TTC549 (cell line): ENCODE data around the gene SCEL.
"Not testable (repeated sequence)": the region's sequence is repeated elsewhere in the genome, so short reads cannot be mapped to it uniquely, and the experiment has no call there.

ENCODE experiments used
- FAIRE-seq: peaks from 2 replicates; lab custom pipeline; 2012; peaks lifted over from hg19 to GRCh38; lab: Jason Lieb, UNC

The SCEL gene

DNA sequence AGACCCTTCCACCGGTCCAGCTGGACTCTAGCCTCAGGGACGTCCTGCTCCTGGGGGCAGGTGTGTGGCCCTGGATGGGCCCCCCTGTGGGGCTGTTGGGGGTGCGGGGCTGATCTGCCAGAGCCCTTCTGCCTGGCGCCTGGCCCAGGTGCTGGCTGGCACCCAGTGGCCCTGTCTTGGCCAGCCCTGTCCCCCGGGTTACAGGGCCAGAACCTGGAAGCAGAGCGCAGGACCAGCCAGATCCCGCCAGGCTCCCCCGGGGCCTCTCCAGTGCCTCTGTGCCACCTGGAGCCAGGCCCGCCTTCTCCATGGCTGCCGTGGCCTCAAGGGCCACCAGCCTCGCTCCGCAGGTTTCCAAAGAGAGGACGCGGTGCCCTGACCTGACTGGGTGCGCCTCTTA is 127.3 kb downstream of the SCEL start:
- FAIRE-seq, result not testable (repeated sequence)

DNA sequence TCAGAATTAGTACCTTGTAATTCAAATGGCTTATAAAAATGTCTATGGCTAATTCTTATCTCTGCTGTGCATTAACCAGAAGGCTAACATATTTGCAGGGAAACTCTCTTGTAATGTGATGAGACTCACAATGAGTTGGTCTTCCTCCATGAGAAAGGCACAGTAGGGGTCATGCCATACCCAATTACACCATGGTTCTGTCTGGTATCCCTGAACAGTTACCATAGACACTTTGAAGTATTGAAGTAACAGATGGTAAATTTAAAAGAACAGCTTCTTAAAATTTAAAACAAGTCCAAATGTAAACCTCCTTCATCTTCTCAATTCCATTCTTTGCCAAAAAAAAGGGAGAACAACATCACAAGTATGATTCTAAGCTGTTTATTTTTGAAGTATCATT is 139.3 kb downstream of the SCEL start:
- no peak for FAIRE-seq

DNA sequence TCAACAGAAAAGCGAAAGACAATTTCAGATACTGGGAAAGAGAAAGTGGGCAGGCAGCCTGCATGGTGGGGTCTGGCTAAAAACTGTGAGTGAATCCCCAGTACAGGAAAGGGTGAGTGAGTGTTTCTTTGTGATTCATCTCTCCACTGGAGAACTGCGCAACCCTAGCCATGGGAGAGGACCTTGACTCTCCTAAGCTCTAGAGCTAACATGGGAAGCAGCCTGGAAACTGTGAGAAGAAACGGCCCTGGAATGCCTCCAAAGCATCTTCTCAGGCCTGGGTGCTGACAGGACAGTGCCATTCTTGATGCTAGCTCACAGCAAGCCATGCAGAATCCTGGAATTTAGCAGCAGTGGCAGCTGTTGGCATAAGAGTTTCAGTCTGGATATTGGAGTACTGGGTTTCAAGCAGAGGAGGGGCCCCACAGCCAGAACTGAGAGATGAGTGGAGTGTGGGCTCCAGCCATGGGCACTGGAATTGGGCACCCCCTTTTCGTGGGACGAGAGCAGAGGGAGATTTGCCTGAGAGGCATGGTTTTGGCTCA is 143.3 kb downstream of the SCEL start:
- FAIRE-seq, result no peak

DNA sequence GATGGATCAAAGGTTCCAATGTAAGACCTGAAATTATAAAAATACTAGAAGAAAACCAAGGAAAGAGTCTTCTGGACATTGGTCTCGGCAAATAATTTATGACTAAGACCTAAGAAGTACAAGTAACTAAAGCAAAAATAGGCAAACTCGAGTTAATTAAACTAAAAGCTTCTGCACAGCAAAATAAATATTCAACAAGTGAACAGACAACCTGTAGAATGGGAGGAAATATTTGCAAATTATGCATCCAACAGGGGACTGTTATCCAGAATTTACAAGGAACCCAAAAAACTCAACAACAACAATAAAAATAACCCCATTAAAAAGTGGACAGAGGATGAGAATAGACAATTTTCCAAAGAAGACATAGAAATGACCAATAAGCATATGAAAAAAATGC is 152.3 kb downstream of the SCEL start:
- no peak for FAIRE-seq

DNA sequence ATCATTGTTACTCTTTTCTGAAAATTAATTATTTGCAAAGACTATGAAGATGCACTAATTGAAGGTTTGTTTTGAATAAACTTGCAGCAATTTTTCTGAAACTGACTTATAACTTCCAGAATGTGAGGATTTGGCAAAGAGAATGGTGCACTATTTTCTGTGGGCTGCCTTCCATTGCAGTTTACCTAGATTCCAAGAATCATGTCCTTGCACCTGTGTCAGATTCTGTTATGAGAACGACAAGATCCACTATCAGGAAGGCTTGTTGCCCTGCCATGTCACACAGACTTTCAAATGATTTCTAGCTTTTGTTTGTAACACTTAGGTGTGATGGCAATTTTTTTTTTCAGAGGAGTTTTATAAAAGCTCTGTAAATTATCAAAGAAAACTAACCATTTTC is 156.4 kb downstream of the SCEL start:
- FAIRE-seq, result no peak

DNA sequence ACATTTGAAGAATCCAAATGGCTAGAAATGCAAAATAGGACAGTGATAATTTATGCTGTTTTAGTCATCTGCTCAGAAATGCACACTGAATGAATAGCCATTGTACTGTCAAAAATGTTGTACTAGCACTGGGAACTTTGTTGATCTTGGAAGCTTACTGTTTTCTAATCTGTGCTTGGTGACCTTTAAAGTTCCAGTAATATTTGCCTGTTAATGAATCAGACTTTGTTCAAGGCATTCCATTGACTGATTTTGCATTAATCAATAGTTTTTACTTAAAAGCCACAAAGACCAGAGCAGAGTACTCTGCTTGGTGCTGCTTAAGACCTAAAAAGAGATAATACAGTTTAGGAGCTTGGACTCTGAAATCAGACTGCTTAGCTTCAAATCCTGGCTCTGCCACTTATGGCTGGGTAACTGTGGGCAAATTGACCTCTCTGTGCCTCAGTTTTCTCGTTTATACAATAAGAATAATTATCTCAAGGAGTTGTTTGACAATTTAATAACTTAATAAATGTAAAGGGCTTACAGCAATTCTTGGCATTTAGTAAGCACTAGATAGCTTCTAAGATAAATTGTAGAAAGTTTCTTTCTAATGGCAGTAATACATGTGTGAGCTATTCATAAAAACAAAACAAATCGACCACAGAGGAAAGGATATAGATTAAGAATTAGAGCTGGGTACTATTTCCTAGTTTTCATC is 157.4 kb downstream of the SCEL start:
- no peak for FAIRE-seq

DNA sequence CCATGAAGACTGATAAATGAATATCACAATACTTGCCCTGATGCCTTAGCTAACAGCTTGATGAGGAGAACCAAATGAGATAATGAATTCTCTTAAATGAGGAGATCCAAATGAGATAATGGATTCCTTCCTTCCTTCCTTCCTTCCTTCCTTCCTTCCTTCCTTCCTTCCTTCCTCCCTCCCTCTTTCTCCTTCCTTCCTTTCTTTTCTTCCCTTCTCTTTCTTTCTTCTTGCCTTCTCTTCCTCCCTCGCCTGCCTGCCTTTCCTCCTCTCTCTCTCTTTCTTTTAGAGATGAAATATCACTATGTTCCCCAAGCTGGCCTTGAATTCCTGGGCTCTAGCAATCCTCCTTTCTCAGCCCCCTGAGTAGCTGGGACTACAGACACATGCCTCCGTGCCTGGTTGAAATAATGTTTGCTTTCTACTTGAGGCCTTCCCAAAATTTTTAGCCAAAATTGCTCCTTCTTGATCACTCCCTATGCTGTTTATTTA is 158.0 kb downstream of the SCEL start:
- FAIRE-seq, result no peak
